Loucy (cell line): ENCODE results near the gene CYTH1.

Experiments
- CTCF ChIP-seq: fragments of 200-600 bp; sonication (generic); conservative IDR thresholded peaks from 2 replicates; pipeline ENCODE4 v1.5.1; 2014; ENCODE audit warnings: mild to moderate bottlenecking, antibody characterized with exemption, low read length
- EZH2phosphoT487 ChIP-seq: fragments of 200-600 bp; IDR thresholded peaks from 2 replicates; pipeline ENCODE4 v1.6.1; 2018; ENCODE audit warnings: antibody characterized with exemption, mild to moderate bottlenecking, moderate library complexity, borderline replicate concordance

- no peak for TF ChIP-seq CTCF
- no peak for TF ChIP-seq EZH2phosphoT487
These were observed at the start of gene CYTH1 for GRCh38 chr17:78781893-78782304.
